Liver (tissue), 3 donors: Measurements from ENCODE around the gene RAB31.

Experiments
- ATF3 ChIP-seq: IDR thresholded peaks from 2 replicates; pipeline ENCODE4 v1.6.1; 2016; ENCODE audit warnings: antibody characterized with exemption
- EGR1 ChIP-seq, 2 donors: IDR thresholded peaks; 2 replicates each; pipeline ENCODE4 v1.6.1; 2016 to 2018; ENCODE audit warnings: antibody characterized with exemption in 2 of 2, low read depth in 2 of 2
- FOXA1 ChIP-seq: IDR thresholded peaks from 2 replicates; pipeline ENCODE4 v1.6.1; 2016; ENCODE audit warnings: antibody characterized with exemption
- GABPA ChIP-seq, 2 donors: IDR thresholded peaks in 1 of 2; conservative IDR thresholded peaks in 1 of 2; 2 replicates each; pipeline ENCODE4 v1.6.1; 2016; ENCODE audit warnings: antibody characterized with exemption in 2 of 2, mild to moderate bottlenecking in 1 of 2, moderate library complexity in 1 of 2
- HNF4G ChIP-seq: IDR thresholded peaks from 2 replicates; pipeline ENCODE4 v1.6.1; 2016; ENCODE audit warnings: antibody characterized with exemption
- JUND ChIP-seq, 2 donors: IDR thresholded peaks; 2 replicates each; pipeline ENCODE4 v1.6.1; 2016; ENCODE audit warnings: antibody characterized with exemption in 2 of 2
- MAX ChIP-seq: IDR thresholded peaks from 2 replicates; pipeline ENCODE4 v1.6.1; 2016; ENCODE audit warnings: antibody characterized with exemption
- RAD21 ChIP-seq, 2 donors: IDR thresholded peaks; 2 replicates each; pipeline ENCODE4 v1.6.1; 2016; ENCODE audit warnings: antibody characterized with exemption in 2 of 2, mild to moderate bottlenecking in 2 of 2
- RXRA ChIP-seq, 2 donors: IDR thresholded peaks; 2 replicates each; pipeline ENCODE4 v1.6.1; 2017 to 2018; ENCODE audit warnings: antibody characterized with exemption in 2 of 2, mild to moderate bottlenecking in 1 of 2
- SP1 ChIP-seq: IDR thresholded peaks from 2 replicates; pipeline ENCODE4 v1.6.1; 2018; ENCODE audit warnings: antibody characterized with exemption, mild to moderate bottlenecking
- TAF1 ChIP-seq: conservative IDR thresholded peaks from 2 replicates; pipeline ENCODE4 v1.6.1; 2016; ENCODE audit warnings: antibody characterized with exemption, mild to moderate bottlenecking
- YY1 ChIP-seq: IDR thresholded peaks from 2 replicates; pipeline ENCODE4 v1.6.1; 2016; ENCODE audit warnings: antibody characterized with exemption, mild to moderate bottlenecking
- TF ChIP-seq, protein P1 (sequence below): fragments of 150-350 bp; IDR thresholded peaks from 2 replicates; pipeline ENCODE4 v1.5.1; 2017; ENCODE audit warnings: improper control_type of control experiment, low read depth, low read length; ENCODE audit not compliant: missing input control
- TF ChIP-seq, protein P2 (sequence below): IDR thresholded peaks from 2 replicates; pipeline ENCODE4 v1.6.1; 2016; ENCODE audit warnings: antibody characterized with exemption, mild to moderate bottlenecking
- donor health status: healthy.
- donor health status: healthy.

- TF ChIP-seq, protein P1, sequence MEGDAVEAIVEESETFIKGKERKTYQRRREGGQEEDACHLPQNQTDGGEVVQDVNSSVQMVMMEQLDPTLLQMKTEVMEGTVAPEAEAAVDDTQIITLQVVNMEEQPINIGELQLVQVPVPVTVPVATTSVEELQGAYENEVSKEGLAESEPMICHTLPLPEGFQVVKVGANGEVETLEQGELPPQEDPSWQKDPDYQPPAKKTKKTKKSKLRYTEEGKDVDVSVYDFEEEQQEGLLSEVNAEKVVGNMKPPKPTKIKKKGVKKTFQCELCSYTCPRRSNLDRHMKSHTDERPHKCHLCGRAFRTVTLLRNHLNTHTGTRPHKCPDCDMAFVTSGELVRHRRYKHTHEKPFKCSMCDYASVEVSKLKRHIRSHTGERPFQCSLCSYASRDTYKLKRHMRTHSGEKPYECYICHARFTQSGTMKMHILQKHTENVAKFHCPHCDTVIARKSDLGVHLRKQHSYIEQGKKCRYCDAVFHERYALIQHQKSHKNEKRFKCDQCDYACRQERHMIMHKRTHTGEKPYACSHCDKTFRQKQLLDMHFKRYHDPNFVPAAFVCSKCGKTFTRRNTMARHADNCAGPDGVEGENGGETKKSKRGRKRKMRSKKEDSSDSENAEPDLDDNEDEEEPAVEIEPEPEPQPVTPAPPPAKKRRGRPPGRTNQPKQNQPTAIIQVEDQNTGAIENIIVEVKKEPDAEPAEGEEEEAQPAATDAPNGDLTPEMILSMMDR: no peak
- no peak for TF ChIP-seq MAX
- TF ChIP-seq, protein P2, sequence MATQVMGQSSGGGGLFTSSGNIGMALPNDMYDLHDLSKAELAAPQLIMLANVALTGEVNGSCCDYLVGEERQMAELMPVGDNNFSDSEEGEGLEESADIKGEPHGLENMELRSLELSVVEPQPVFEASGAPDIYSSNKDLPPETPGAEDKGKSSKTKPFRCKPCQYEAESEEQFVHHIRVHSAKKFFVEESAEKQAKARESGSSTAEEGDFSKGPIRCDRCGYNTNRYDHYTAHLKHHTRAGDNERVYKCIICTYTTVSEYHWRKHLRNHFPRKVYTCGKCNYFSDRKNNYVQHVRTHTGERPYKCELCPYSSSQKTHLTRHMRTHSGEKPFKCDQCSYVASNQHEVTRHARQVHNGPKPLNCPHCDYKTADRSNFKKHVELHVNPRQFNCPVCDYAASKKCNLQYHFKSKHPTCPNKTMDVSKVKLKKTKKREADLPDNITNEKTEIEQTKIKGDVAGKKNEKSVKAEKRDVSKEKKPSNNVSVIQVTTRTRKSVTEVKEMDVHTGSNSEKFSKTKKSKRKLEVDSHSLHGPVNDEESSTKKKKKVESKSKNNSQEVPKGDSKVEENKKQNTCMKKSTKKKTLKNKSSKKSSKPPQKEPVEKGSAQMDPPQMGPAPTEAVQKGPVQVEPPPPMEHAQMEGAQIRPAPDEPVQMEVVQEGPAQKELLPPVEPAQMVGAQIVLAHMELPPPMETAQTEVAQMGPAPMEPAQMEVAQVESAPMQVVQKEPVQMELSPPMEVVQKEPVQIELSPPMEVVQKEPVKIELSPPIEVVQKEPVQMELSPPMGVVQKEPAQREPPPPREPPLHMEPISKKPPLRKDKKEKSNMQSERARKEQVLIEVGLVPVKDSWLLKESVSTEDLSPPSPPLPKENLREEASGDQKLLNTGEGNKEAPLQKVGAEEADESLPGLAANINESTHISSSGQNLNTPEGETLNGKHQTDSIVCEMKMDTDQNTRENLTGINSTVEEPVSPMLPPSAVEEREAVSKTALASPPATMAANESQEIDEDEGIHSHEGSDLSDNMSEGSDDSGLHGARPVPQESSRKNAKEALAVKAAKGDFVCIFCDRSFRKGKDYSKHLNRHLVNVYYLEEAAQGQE: no peak
- TF ChIP-seq EGR1 (IDR thresholded peaks at IDR 0.05; ENCODE audit: low read depth in 2 of 2): no peak
- TF ChIP-seq FOXA1: no peak
- TF ChIP-seq GABPA (IDR thresholded peaks at IDR 0.05 in 1 of 2, conservative IDR thresholded peaks at IDR 0.05 in 1 of 2): no peak
- no peak for TF ChIP-seq TAF1
- TF ChIP-seq RAD21 (IDR thresholded peaks at IDR 0.05): no peak
- TF ChIP-seq ATF3: no peak
- TF ChIP-seq JUND (IDR thresholded peaks at IDR 0.05): no peak
- TF ChIP-seq YY1: no peak
- TF ChIP-seq SP1: no peak
- no peak for TF ChIP-seq HNF4G
- TF ChIP-seq RXRA (IDR thresholded peaks at IDR 0.05): no peak
These were observed 87.9 kb downstream of the RAB31 start for GRCh38 chr18:9796011-9796410.
